Measurements from ENCODE around the gene RAB29.

GRCh38 chr1:205786601-205787000, 11.3 kb upstream of the RAB29 start:
- no peak for TF ChIP-seq YY1 (IDR thresholded peaks at IDR 0.05; ENCODE audit: insufficient read depth, insufficient read length)
- TF ChIP-seq ZNF274 (IDR thresholded peaks at IDR 0.05; ENCODE audit: low read depth, low read length) = no peak
- TF ChIP-seq SUZ12 (IDR thresholded peaks at IDR 0.05; ENCODE audit: extremely low read depth, insufficient read depth, insufficient read length) = no peak
